ENCODE results near the gene BLNK.

Gene BLNK

GRCh38 chr10:96263669-96264068 is 7.7 kb downstream of the BLNK start:
- in situ Hi-C loops (cut with MboI; ENCODE audit: low pct_unique_long_range_greater_than_20kb, low sequenced_read_pairs, unreplicated experiment): no loop called here
- TF ChIP-seq CTCF (IDR thresholded peaks at IDR 0.05; ENCODE audit: extremely low read depth, insufficient read depth, missing control alignments): no peak
- DNase-seq (ENCODE audit: low spot score): no peak

- DNase-seq (ENCODE audit: low spot score): no peak
- in situ Hi-C loops (cut with MboI; ENCODE audit: low pct_unique_long_range_greater_than_20kb, low sequenced_read_pairs, unreplicated experiment): no loop called here
- no peak for TF ChIP-seq CTCF (IDR thresholded peaks at IDR 0.05; ENCODE audit: extremely low read depth, insufficient read depth, missing control alignments)
Measured at GRCh38 chr10:96263176-96263575, 8.2 kb downstream of the BLNK start.

- DNase-seq (ENCODE audit: low spot score): no peak
- in situ Hi-C loops (cut with MboI; ENCODE audit: low pct_unique_long_range_greater_than_20kb, low sequenced_read_pairs, unreplicated experiment): no loop called here
- TF ChIP-seq CTCF (IDR thresholded peaks at IDR 0.05; ENCODE audit: extremely low read depth, insufficient read depth, missing control alignments): no peak
Measured at GRCh38 chr10:96261930-96262329, 9.4 kb downstream of the BLNK start.

- TF ChIP-seq CTCF (IDR thresholded peaks at IDR 0.05; ENCODE audit: extremely low read depth, insufficient read depth, missing control alignments): no peak
- DNase-seq (ENCODE audit: low spot score): no peak
- in situ Hi-C loops (cut with MboI; ENCODE audit: low pct_unique_long_range_greater_than_20kb, low sequenced_read_pairs, unreplicated experiment): no loop called here
Measured at GRCh38 chr10:96261132-96261531, 10.2 kb downstream of the BLNK start.

GRCh38 chr10:96260014-96260413 is 11.4 kb downstream of the BLNK start:
- no peak for DNase-seq (ENCODE audit: low spot score)
- in situ Hi-C loops (cut with MboI; ENCODE audit: low pct_unique_long_range_greater_than_20kb, low sequenced_read_pairs, unreplicated experiment): no loop called here
- no peak for TF ChIP-seq CTCF (IDR thresholded peaks at IDR 0.05; ENCODE audit: extremely low read depth, insufficient read depth, missing control alignments)

GRCh38 chr10:96259150-96259549 is 12.2 kb downstream of the BLNK start:
- no peak for TF ChIP-seq CTCF (IDR thresholded peaks at IDR 0.05; ENCODE audit: extremely low read depth, insufficient read depth, missing control alignments)
- no peak for DNase-seq (ENCODE audit: low spot score)
- in situ Hi-C loops (cut with MboI; ENCODE audit: low pct_unique_long_range_greater_than_20kb, low sequenced_read_pairs, unreplicated experiment): no loop called here

GRCh38 chr10:96257944-96258343 is 13.4 kb downstream of the BLNK start:
- no peak for DNase-seq (ENCODE audit: low spot score)
- TF ChIP-seq CTCF (IDR thresholded peaks at IDR 0.05; ENCODE audit: extremely low read depth, insufficient read depth, missing control alignments): no peak
- in situ Hi-C loops (cut with MboI; ENCODE audit: low pct_unique_long_range_greater_than_20kb, low sequenced_read_pairs, unreplicated experiment): no loop called here

All from GM13977 (cell line).